ENCODE results near the gene RNF114.
"Not testable (repeated sequence)": the region's sequence is repeated elsewhere in the genome, so short reads cannot be mapped to it uniquely, and the experiment has no call there.

RNF114 gene

DNA sequence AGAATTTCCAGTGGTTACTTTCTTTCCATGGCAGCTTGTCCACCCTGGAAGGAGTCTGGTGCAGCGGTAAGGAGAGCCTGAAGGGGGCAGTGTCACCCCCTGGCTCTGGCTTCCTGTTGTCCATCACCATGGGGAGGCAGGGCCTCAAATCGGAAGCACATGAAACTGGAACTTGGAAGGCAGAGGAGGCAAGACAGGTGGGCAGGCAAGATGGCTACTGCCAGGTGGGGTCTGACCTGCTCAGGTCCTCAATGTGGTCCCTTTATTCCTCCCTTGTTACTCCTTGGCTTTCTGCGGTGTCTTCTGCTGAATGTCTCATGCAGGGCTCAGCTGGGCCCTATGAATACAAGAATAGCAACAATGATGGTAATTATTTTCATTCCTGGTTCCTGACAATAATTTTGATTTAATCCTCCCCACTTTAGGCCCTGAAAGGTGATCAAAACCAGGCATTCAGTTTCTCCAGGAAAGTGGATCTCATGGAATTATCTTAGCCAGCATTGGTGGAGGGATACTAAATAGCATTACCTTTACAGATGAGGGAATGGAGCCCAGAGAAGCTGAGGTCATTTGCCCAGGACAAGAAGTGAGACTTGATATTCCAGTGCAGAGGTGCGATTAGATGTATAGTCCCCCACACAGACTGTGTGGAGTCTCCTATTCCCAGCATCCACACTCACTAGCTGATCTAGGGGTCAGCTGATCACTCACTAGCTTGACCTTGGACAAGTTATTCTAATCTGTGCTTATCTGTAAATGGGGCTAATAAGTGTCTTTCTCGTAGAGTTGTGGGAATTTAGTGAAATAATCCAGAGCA is 29.0 kb downstream of the RNF114 start:
- FAIRE-seq = no peak
- peak; percentile 40 for DNase-seq (ENCODE audit: low spot score)

DNA sequence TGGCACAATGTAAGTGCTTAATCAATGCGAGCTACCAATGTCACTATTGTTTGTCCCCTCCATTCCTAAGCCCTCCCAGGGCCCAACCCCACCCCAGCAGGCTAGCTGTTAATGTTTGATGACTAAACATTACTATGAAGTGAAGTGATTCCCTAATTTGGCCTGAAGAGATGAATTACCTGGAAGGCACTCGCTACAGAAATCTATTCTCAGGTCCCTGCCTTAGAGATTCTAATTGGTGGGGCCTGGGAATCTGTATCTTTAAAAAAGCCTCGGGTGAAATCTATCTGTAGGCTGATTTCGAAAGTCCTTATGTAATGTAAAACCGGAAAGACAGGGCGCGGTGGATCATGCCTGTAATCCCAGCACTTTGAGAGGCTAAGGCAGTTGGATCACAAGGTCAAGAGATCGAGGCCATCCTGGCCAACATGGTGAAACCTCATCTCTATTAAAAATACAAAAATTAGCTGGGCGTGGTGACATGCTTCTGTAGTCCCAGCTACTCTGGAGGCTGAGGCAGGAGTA is 29.6 kb downstream of the RNF114 start:
- FAIRE-seq (no peak), DNase-seq (ENCODE audit: low spot score) (no peak)

DNA sequence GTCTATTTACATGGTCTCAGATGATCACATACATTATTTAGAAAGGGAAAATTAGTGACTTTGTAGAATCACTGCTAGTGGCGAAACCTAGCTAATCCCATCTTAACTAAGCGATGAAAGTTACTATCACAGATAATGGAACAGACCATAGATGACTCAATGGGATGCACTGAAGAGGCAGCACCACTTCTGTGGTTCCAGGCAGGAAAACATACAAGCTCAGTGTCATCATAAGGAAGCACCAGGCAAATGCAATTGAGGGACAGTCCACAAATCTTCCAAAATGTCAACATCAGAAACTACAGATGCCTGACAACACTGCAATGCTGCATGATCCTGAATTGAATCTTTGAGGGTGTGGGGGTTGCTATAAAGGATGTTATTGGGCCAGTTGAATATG is 30.7 kb downstream of the RNF114 start:
- FAIRE-seq (no peak), DNase-seq (ENCODE audit: low spot score) (no peak)

DNA sequence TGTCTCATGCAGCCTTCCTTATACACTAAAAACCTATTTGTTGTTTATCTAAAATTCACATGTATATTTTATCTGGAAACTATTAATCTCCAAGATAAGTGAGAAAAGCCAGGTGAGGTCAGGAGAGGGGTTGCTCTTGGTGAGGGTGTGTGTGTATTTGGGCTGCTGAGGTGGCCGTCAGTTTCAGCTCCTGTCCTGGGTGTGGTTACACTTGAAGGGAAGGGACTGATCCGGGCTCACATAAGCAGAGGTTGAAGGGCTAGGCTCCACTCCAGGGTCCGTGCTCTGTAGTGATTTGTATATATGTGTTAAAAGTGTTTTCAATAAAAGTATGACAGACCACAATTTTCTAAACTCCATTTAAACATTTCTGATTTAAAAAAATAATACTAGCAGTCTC is 33.0 kb downstream of the RNF114 start:
- DNase-seq (ENCODE audit: low spot score) (no peak), FAIRE-seq (no peak)

DNA sequence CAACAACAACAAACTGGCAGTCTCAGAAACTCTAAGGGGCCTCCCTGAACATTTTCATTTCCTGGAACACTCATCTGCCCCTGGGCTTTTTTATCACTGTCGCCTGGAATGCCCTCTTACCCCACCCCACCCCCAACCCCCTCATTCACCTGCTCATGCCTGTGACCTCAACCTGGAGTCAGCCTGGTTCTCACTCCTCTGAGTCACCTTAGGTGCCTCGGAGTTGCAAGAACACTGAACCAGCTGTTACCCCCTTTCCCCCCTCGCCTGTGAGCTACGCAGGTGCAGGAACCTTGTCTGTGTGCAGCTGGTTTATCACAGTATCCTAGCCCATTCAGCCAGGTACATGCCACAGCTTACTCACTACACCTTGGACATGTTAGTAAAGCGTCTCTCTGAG is 33.7 kb downstream of the RNF114 start:
- no peak for DNase-seq (ENCODE audit: low spot score)
- no peak for FAIRE-seq

DNA sequence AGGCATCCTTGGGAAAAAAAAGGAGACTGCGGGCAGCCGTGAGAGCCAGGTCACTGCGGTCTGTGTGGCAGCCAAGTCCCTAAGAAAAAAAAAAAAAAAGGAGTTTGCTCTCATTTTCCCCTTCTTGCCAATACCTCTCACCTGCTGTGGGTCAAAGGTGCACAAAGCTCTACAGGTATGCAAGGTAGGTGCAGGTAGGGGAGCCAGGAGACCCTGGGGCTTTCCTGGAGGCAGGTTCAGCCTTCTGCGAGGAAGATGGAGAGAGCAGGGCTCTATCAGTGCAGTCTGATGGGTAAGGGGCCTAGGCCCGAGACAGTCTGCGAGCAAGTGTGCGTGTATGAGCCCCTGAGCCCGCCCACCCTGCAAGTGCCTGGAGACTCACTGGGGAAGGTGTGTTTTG is 34.3 kb downstream of the RNF114 start:
- DNase-seq (ENCODE audit: low spot score) (no peak), FAIRE-seq (no peak)

DNA sequence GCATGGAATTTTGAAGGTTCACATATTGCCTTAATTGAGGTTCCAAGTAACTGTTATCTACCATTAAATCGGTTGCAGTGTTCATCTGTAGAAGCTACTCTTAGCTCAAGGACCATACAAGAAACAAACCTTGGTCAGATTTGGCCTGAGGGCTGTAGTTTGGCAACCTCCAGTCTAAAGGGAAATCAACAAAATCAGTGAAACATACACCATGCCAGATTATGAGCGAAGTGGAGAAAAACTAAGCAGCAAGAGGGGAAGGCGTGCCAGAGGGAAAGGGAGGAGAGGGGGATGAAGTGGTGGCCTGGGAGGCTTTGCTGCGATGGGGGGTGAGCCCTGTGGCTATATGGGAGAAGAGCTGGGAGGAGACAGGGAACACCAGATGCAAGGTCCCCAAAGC is 37.8 kb downstream of the RNF114 start:
- no peak for DNase-seq (ENCODE audit: low spot score)
- FAIRE-seq = no peak

DNA sequence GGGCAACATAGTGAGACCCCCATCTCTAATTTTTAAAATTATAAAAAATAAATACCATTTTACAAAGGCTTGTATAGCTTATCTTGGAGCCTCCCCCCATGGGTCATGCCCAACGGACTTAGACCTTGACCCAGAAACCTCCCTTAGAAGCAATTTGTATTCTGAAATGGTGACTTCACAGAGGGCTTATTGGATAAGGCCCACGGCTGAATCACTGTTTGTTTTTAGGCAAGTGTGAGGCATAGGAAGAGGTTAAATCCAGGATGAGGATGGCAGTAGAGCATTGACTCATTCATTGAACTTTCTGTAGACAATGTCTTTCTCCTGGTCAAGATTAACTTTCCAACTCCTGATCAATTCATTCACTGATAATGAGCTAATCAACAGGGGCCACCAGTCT is 40.3 kb downstream of the RNF114 start:
- DNase-seq (ENCODE audit: low spot score) (peak; percentile 69), FAIRE-seq (no peak)

DNA sequence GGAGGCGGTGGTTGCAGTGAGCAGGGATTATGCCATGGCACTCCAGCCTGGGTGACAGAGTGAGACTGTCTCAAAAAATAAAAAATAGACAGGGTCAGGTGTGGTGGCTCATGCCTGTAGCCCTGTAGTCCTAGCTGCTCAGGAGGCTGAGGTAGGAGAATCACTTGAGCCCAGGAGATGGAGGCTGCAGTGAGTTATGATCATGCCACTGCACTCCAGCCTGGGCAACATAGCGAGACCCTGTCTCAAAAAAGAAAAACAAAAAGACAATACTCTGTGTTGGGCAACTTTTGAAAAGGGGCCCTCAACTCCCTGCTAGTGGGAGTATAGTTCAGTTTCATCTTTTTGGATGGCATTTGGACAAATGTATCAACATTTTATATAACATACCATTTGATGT is 41.5 kb downstream of the RNF114 start:
- DNase-seq (ENCODE audit: low spot score); FAIRE-seq: not testable (repeated sequence)

DNA sequence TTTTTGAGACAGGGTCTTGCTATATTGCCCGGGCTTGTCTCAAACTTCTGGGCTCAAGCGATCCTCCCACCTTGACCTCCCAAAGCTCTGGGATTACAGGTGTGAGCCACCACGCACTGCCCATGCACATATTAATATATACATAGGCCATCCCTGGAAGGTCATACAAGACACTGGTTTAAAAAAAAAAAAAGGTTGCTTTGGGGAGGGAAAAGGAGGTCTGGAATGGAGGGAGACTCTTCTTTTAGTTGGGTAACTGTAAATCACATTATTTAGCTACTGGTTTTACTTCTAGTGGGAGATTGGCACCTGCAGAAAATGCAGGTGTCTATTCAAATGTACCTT is 42.5 kb downstream of the RNF114 start:
- FAIRE-seq (no peak), DNase-seq (ENCODE audit: low spot score) (no peak)

DNA sequence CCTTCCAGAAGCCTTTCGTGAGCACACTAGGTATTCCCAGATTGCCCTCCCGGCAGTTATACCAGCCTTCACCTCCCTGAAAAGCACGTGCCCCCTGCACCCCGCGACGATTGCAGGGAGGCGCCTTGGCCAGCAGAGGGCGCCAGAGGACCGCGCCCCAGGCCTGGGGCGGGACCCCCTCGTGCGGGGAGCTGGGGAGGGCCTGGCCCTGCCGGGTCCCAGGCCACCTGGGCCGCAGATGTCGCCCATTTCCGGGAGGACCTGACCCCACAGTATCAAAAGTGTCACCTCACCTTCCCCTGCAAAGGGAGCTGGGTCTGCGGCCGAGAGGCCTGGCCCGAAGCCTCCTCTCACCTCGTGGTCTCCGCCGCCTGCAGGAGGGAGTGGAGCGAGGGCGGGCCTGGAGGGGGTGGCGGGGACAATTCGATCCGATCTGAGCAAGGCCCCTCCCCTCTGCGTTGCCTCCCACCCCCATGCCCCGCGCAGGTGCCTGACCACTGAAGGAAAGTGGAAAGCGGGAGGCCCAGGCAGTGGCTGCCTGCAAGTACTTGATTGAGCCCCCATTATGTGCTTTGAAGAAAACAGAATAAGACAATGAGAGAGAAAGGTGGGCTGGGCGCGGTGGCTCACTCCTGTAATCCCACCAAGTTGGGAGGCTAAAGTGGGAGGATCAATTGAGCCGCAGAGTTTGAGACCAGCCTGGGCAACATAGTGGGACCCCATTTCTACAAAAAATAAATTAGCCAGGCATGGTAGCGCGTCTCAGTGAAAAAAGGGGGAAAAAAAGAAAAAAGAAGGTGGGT is 43.0 kb downstream of the RNF114 start:
- DNase-seq (ENCODE audit: low spot score) (no peak), FAIRE-seq (no peak)

DNA sequence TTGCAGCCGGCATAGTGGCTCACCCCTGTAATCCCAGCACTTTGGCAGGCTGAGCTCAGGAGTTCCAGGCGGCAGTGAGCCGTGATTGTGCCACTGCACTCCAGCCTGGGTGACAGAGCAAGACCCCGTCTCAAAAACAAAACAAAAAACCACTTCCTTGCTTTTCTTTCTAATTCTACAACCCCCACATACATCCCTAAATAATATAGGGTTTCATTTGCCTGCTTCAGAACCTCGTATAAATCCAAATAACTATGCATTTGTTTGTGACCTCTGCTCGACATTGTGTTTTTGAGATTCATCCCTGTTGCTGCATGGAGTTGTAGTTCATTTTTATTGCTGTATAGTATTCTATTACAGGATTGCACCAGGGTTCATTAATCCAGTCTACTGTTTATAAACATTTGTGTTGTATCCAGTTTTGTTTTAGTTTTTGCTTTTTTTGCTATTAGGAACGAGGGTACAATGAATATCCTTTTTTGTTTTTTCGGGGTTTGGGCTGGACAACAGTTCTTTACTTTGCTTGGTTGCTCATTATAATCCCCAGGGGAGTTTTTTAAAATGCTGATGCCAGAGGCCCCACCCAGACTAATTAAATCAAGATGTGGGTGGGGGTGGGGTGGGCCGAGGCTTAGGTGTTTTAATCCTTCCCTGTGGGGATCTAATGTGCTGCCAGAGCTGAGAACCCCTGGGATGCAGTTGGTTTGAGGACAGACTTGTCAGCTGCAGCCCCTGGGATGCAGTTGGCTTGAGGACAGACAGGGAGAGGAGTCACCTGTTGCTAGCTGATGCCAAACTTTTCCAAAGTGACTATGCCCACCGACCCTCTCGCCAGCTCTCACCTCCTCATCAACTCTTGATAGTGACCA is 44.2 kb downstream of the RNF114 start:
- FAIRE-seq = no peak
- no peak for DNase-seq (ENCODE audit: low spot score)

DNA sequence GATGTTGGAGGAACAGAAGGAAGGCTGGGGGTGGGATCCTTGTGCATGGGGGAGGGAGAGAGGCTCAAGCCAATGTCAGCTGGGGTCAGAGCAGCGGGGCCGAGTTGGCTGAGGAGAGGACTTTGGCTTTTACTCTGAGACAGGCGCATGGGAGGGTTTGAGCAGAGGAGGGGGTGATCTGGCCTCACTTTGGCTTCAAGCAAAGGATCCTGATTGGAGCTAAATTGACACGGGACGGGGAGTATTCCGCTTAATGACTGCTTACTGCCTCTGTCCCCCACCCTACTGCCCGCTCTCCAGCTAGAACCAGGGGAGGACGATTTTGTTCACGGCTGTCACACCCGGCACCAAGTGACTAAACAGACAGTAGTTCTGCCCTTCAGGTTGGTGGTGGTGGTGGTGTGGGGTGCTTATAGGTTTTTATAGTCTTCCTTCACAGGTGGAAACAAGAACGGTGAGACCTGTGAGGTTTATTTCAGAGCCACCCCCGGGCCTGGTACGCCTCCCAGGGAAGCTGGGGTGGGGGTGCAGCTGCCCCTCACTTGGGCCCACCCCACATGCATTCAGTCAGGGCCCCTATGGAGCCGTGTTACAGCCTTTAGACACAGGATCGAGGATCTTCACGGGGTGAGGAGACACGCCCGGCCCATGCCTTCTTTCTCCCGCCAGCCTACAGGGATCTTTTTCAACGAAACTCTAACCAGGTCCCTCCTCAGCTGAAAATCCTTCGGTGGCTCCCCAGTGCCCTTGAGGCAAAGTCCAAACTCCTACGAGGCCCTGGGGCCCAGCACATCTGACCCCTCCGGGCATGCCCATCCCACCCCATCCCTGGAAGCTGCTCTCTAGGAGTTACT is 45.2 kb downstream of the RNF114 start:
- DNase-seq (ENCODE audit: low spot score) (no peak), FAIRE-seq (no peak)

DNA sequence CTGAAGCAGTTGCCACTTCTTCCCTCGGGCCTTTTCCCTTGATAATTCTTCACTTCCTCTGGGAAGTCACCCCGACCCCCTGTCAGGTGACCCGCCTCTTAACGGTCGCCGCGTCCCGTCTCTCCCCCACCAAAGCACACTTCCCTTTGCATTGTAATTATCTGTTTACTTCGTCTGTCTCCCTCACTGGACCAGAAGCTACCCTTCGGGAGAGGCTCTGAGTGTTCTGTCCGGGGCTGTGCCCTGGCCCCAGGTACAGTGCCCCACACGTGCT is 45.8 kb downstream of the RNF114 start:
- no peak for DNase-seq (ENCODE audit: low spot score)
- no peak for FAIRE-seq

DNA sequence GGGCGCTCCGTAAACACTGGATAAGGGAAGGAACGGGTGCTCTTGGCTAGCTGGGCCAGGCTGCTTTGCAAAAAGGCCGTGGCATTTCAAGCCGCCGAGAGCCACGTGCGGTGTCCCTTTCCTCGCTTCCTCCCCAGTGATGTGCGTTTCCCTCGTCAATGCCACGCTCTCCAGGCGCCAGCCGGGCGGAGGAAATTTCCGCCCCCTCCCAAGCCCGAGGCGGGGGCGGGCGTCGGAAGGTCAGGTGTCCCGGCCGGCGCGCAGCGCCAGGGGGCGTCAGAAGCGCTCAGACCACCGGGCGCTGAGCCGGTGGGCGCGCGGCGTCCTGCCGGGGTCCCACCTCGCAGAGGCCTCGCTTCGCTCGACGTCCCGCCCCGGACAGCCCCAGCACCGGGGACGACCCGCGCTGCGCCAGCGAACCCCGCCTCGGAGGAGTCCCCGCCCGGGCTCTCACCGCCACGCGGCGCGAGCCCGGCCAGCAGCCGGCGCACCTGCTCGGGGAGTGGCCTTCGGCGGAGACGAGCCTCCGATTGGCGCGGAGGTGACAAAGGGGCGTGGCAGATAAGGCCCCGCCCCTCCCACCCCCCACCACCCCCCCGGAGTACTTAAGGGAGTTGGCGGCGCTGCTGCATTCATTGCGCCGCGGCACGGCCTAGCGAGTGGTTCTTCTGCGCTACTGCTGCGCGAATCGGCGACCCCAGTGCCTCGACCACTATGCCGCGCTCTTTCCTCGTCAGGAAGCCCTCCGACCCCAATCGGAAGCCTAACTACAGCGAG is 46.3 kb downstream of the RNF114 start, which contains the start of gene SNAI1:
Gene SNAI1, plus strand, starts transcription at position 635 of the 777 bp plus-strand sequence. Its CDS starts 80 bp downstream, at position 715.
- peak; percentile 81 for DNase-seq (ENCODE audit: low spot score)
- FAIRE-seq = no peak

DNA sequence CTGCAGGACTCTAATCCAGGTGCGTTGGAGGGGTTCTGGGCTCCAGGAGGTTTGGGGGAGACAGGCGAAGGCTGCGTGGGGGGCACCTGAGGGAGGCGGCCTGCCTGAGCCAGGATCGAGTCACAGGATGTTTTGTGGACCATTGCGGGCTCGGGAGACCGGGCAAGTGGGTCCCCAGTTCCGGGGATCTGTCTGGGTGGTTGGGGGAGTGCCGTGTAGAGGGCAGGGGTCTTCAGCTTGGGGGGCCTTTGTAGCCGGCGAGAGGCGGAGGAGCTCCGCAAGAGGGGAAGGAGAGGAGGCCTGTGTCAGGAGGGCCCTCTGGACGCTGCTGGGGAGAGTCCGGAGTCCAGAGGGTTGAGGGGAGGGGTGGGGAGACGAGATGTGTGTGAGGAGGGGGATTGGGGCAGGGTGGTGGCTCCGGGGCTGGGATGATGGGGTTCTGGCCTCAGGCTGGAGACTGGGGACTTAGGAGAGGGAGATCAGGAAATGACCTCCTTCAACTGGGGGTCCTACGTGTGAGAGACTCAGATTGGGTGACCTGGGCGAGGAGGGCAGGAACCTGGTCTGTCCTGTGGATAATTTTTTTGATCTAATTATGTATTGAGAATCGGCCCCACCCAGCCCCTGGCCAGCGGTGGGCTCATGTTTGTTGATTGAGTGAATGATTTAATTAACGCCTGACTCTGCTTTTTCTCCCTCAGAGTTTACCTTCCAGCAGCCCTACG is 47.1 kb downstream of the RNF114 start:
- FAIRE-seq (no peak), DNase-seq (ENCODE audit: low spot score) (no peak)

DNA sequence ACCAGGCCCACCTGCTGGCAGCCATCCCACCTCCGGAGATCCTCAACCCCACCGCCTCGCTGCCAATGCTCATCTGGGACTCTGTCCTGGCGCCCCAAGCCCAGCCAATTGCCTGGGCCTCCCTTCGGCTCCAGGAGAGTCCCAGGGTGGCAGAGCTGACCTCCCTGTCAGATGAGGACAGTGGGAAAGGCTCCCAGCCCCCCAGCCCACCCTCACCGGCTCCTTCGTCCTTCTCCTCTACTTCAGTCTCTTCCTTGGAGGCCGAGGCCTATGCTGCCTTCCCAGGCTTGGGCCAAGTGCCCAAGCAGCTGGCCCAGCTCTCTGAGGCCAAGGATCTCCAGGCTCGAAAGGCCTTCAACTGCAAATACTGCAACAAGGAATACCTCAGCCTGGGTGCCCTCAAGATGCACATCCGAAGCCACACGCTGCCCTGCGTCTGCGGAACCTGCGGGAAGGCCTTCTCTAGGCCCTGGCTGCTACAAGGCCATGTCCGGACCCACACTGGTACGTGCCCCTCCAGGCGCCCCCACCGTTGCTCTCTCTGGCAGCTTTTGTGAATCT is 47.7 kb downstream of the RNF114 start:
- FAIRE-seq = no peak
- no peak for DNase-seq (ENCODE audit: low spot score)

DNA sequence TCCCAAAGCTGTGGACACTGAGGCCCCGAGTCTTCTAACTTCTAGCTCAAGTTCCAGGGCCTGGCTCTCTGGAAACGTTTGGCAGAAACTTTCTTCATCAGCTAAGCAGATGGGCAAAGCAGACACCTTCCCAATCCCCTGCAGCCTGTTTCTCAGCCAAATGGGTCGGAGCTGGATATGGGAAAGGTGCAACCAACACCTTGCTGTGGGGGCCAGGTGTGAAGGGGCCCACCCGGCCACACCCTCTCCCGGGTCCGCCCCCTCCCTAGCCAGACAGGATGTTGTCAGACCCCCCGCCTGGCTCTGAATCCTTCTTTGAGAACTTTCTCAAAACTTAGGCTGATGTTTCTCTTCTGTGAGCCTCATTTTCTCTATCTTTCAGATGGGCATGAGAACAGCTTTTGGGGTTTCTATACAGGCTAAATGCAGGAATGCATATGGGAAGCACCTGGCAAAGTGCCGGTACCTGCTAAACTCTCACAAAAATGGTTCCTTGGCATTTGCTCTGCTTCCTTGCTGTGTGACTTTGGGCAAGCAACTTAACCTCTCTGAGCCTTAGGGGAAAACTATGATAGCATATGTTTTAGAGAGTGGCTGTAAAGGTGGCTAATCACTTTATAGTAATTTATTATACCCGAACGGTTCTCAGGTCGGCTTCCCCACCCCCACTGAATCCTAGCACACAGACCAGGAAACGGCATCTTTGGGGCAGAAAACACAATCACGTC is 48.4 kb downstream of the RNF114 start:
- DNase-seq (ENCODE audit: low spot score) (no peak), FAIRE-seq (no peak)
